ENCODE results near the gene RHOBTB1.
A peak's percentile ranks its signal among the peaks of the same experiment; 100 is the strongest.

RHOBTB1 gene

GRCh38 chr10:60917331-60918280 is 26.4 kb downstream of the RHOBTB1 start:
- ChIA-PET POLR2A (no interaction called here), CTCF (no interaction called here)
- TF ChIP-seq, protein P1, sequence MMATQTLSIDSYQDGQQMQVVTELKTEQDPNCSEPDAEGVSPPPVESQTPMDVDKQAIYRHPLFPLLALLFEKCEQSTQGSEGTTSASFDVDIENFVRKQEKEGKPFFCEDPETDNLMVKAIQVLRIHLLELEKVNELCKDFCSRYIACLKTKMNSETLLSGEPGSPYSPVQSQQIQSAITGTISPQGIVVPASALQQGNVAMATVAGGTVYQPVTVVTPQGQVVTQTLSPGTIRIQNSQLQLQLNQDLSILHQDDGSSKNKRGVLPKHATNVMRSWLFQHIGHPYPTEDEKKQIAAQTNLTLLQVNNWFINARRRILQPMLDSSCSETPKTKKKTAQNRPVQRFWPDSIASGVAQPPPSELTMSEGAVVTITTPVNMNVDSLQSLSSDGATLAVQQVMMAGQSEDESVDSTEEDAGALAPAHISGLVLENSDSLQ (IDR thresholded peaks at IDR 0.05): no peak
- TF ChIP-seq BHLHE40 (IDR thresholded peaks at IDR 0.05; ENCODE audit: borderline replicate concordance): no peak
- TF ChIP-seq HDGF (IDR thresholded peaks at IDR 0.05; ENCODE audit: borderline replicate concordance): no peak
- DNase-seq (ENCODE audit: extremely low spot score): no peak

DNA sequence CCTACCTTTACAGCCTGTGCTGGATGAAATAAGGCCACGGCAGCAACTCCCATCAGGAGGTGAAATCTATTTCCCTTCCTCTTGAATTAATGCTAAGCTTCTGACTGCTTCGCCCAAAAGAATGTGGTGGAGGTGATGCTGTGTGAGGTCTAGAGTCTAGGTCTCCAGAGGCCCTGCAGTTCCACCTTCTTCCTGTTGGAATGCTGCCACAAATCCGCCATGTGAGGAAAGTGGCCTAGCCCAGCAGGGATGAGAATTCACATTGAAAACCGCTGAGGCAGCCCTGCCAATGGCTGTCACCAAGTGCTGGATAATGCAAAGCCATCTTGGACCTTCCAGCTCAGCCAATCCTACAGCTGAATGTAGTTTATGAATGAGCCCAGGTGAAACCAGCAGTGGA is 28.0 kb downstream of the RHOBTB1 start:
- POLR2A ChIA-PET: no interaction called here
- peak; percentile 32 for DNase-seq (ENCODE audit: extremely low spot score)
- CTCF ChIA-PET: no interaction called here
- TF ChIP-seq BHLHE40 (IDR thresholded peaks at IDR 0.05; ENCODE audit: borderline replicate concordance): no peak
- no peak for TF ChIP-seq FOXA1 (IDR thresholded peaks at IDR 0.05)
- no peak for TF ChIP-seq FOXK2 (IDR thresholded peaks at IDR 0.05)
- TF ChIP-seq SUZ12 (IDR thresholded peaks at IDR 0.05): no peak
- no peak for TF ChIP-seq CTBP1 (IDR thresholded peaks at IDR 0.05; ENCODE audit: borderline replicate concordance)
- no peak for TF ChIP-seq HDGF (IDR thresholded peaks at IDR 0.05; ENCODE audit: borderline replicate concordance)
- TF ChIP-seq, protein P1 (IDR thresholded peaks at IDR 0.05): no peak
- TF ChIP-seq ARNT (IDR thresholded peaks at IDR 0.05): no peak
- no peak for TF ChIP-seq LEF1 (IDR thresholded peaks at IDR 0.05; ENCODE audit: borderline replicate concordance)
- no peak for TF ChIP-seq ELF4 (IDR thresholded peaks at IDR 0.05)
- no peak for TF ChIP-seq TARDBP (IDR thresholded peaks at IDR 0.05)

DNA sequence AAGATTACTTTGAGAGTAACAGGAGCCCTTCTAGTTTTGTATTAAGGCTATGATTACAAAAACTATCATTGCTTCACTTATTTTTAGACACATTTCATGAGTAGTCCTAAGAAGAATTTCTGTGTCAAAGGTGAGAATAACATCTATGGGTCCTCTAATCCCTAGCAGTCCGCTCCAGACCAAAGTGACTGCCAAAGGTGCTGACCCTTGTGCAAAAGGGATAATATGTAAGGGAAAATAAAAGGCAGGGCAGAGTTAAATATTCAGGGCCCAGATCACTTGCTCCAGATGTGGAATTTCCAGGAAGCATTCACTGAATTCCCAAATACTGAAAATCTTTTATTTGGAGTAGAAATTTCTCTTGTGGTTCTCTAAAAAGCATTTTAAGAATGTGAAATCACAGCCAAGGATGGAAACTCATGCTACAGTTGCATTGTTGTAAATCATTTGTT is 29.3 kb downstream of the RHOBTB1 start:
- POLR2A ChIA-PET: no interaction called here
- CTCF ChIA-PET: no interaction called here
- no peak for TF ChIP-seq L3MBTL2 (conservative IDR thresholded peaks at IDR 0.05)
- TF ChIP-seq FOXM1 (IDR thresholded peaks at IDR 0.05; ENCODE audit: borderline replicate concordance): no peak
- TF ChIP-seq CTBP1 (IDR thresholded peaks at IDR 0.05; ENCODE audit: borderline replicate concordance): no peak
- no peak for DNase-seq (ENCODE audit: extremely low spot score)

DNA sequence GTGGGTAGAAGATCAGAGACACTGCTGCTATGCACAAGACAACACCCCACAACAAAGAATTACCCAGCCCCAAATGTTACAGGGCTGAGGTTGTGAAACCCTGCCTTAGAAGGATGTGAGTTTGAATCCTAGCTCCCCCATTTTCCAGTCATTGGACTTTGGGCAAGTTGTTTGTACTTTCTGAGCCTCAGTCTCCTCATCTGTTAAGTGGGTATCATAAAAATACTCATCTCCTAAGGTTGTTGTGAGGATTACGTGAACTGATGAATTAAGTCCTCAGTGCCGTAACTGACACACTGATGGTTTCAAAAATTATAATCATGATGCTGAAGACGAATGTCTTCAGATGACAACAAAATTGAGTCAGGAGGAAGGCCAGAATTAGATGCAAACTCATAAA is 30.3 kb downstream of the RHOBTB1 start:
- TF ChIP-seq FOXM1 (IDR thresholded peaks at IDR 0.05; ENCODE audit: borderline replicate concordance): no peak
- no peak for TF ChIP-seq FOXK2 (IDR thresholded peaks at IDR 0.05)
- TF ChIP-seq CTBP1 (IDR thresholded peaks at IDR 0.05; ENCODE audit: borderline replicate concordance): no peak
- no peak for TF ChIP-seq HDGF (IDR thresholded peaks at IDR 0.05; ENCODE audit: borderline replicate concordance)
- TF ChIP-seq ZNF384 (IDR thresholded peaks at IDR 0.05): no peak
- no peak for TF ChIP-seq L3MBTL2 (conservative IDR thresholded peaks at IDR 0.05)
- TF ChIP-seq SUZ12 (IDR thresholded peaks at IDR 0.05): no peak
- TF ChIP-seq NFRKB (IDR thresholded peaks at IDR 0.05): no peak
- no peak for TF ChIP-seq TARDBP (IDR thresholded peaks at IDR 0.05)
- TF ChIP-seq LEF1 (IDR thresholded peaks at IDR 0.05; ENCODE audit: borderline replicate concordance): no peak
- TF ChIP-seq BHLHE40 (IDR thresholded peaks at IDR 0.05; ENCODE audit: borderline replicate concordance): no peak
- TF ChIP-seq ARNT (IDR thresholded peaks at IDR 0.05): no peak
- no peak for TF ChIP-seq ELF4 (IDR thresholded peaks at IDR 0.05)
- TF ChIP-seq SP1 (IDR thresholded peaks at IDR 0.05): no peak
- TF ChIP-seq, protein P1 (IDR thresholded peaks at IDR 0.05): no peak
- no peak for TF ChIP-seq FOXA1 (IDR thresholded peaks at IDR 0.05)
- CTCF ChIA-PET: no interaction called here
- POLR2A ChIA-PET: no interaction called here
- DNase-seq (ENCODE audit: extremely low spot score): no peak

DNA sequence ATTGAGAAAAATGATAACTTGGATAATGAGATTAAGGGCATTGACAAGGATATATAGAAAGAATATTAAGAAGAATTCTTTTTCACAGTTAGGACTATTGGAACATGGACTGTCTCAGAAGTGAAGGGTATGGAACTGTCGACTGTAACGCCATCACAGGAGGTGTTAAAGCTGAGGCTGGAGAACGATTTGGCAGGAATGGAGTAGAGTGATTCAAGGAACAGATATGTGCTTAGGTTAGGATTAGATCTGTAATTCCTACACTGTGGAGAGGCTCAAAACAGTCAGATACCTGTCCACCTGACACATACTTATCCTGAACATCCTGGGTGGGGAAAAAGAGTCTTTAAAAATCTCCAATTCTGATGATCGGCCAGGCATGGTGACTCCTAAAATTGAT is 30.9 kb downstream of the RHOBTB1 start:
- POLR2A ChIA-PET: no interaction called here
- no peak for TF ChIP-seq ARNT (IDR thresholded peaks at IDR 0.05)
- TF ChIP-seq ELF4 (IDR thresholded peaks at IDR 0.05): no peak
- TF ChIP-seq FOXM1 (IDR thresholded peaks at IDR 0.05; ENCODE audit: borderline replicate concordance): no peak
- TF ChIP-seq BHLHE40 (IDR thresholded peaks at IDR 0.05; ENCODE audit: borderline replicate concordance): no peak
- no peak for TF ChIP-seq HDGF (IDR thresholded peaks at IDR 0.05; ENCODE audit: borderline replicate concordance)
- no peak for TF ChIP-seq SP1 (IDR thresholded peaks at IDR 0.05)
- TF ChIP-seq LEF1 (IDR thresholded peaks at IDR 0.05; ENCODE audit: borderline replicate concordance): no peak
- TF ChIP-seq CTBP1 (IDR thresholded peaks at IDR 0.05; ENCODE audit: borderline replicate concordance): no peak
- no peak for TF ChIP-seq NFRKB (IDR thresholded peaks at IDR 0.05)
- no peak for TF ChIP-seq L3MBTL2 (conservative IDR thresholded peaks at IDR 0.05)
- TF ChIP-seq FOXK2 (IDR thresholded peaks at IDR 0.05): no peak
- no peak for TF ChIP-seq SUZ12 (IDR thresholded peaks at IDR 0.05)
- TF ChIP-seq FOXA1 (IDR thresholded peaks at IDR 0.05): no peak
- no peak for TF ChIP-seq ZNF384 (IDR thresholded peaks at IDR 0.05)
- TF ChIP-seq, protein P1 (IDR thresholded peaks at IDR 0.05): no peak
- CTCF ChIA-PET: no interaction called here
- DNase-seq (ENCODE audit: extremely low spot score): no peak

DNA sequence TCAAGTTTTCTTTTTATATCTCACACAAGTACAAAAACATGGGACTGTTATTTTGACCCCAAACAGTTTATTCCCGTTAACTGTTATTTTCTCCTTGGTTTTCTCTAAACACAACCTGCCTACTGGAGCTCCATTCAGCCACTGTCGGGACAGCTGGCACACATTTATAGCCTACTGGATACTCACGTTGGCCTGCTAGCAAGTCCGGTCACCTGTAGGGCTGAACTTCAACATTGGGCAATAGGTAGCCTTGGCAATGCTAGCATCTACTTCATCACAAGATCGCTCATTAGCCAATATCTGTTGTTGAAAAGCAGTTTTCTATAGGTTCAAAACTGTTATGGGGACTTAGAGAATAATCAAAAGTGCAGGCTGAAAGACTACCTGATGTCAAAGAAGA is 32.3 kb downstream of the RHOBTB1 start:
- POLR2A ChIA-PET: no interaction called here
- CTCF ChIA-PET: no interaction called here
- no peak for TF ChIP-seq FOXK2 (IDR thresholded peaks at IDR 0.05)
- TF ChIP-seq ELF4 (IDR thresholded peaks at IDR 0.05): no peak
- TF ChIP-seq NFRKB (IDR thresholded peaks at IDR 0.05): no peak
- no peak for TF ChIP-seq BHLHE40 (IDR thresholded peaks at IDR 0.05; ENCODE audit: borderline replicate concordance)
- no peak for TF ChIP-seq CTBP1 (IDR thresholded peaks at IDR 0.05; ENCODE audit: borderline replicate concordance)
- no peak for TF ChIP-seq SP1 (IDR thresholded peaks at IDR 0.05)
- TF ChIP-seq ZNF384 (IDR thresholded peaks at IDR 0.05): no peak
- TF ChIP-seq SUZ12 (IDR thresholded peaks at IDR 0.05): no peak
- no peak for TF ChIP-seq ARNT (IDR thresholded peaks at IDR 0.05)
- no peak for TF ChIP-seq HDGF (IDR thresholded peaks at IDR 0.05; ENCODE audit: borderline replicate concordance)
- TF ChIP-seq FOXA1 (IDR thresholded peaks at IDR 0.05): no peak
- TF ChIP-seq, protein P1 (IDR thresholded peaks at IDR 0.05): no peak
- no peak for TF ChIP-seq TARDBP (IDR thresholded peaks at IDR 0.05)
- no peak for TF ChIP-seq FOXM1 (IDR thresholded peaks at IDR 0.05; ENCODE audit: borderline replicate concordance)
- no peak for DNase-seq (ENCODE audit: extremely low spot score)
